ENCODE data around the gene SP6. TPM values are rescaled to one million over a fixed set of nuclear protein-coding genes. Genes with fewer than 3 reads are reported as not detected.

SP6 gene
- total and polyA plus RNA-seq, 7 experiments from 2014 or later: 0.05 to 0.29 (median 0.19) TPM; not detected in 3

DNA sequence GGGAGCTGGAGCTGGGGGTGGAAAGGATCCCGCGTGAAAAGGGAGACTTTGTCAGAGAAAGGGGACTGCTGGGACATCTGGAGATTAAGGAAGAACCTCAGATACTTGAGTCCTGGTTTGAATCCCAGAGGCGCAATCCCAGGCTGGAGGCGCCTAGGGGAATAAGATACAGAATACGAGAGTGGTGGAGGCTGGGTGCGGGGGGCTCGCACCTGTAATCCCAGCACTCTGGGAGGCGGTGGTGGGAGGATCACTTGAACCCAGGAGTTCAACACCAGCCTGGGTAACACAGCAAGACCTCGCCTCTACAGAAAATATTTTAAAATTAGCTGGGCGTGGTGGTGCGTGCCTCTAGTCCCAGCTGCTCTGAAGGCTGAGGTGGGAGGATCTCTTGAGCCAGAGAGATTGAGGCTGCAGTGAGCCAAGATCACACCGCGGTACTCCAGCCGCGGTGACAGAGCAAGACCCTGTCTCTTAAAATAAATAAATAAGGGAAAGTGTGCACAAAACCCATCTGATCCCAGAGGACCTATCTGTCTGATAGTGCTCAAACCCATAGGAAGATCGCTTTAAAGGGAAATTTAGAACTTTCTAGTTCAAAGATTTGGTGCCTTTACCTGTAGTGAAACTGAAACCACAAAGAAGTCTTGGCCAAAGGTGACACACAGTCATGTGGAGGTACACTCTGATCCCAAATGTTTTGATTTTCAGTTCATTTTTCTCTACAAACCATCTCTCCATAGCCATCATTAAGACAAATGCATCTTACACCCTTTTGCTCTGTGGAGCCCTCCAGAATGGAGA lies 9.3 kb downstream of the SP6 start:
- no peaks in the 10 kb centered on the region for H3K9me3 ChIP-seq (ENCODE audit: control insufficient read depth in 2 of 3, low read length in 3 of 3)
- Mint-ChIP-seq H3K27me3 (peaks cover 14 to 30% (median 25%) of the 10 kb centered on the region in 5 donors), H3K36me3 (peaks cover 0 to 4% (median 0%) of the 10 kb centered on the region in 5 donors), H3K27ac (peak overlapping the region; percentile 55 to 93 (median 86)), H3K4me1 (peaks cover 9 to 46% (median 36%) of the 10 kb centered on the region in 7 donors), H3K4me3 (peak overlapping the region; percentile 84 to 99 (median 94)), H3K9me3 (no peaks in the 10 kb centered on the region)
- H3K36me3 ChIP-seq (ENCODE audit: control insufficient read depth in 2 of 3, insufficient read depth in 3 of 3, low read length in 3 of 3): peaks cover 0 to 24% (median 0%) of the 10 kb centered on the region in 3 experiments
- ChIA-PET CTCF (interaction anchor here (0.6 to 11.5 kb wide), 7 partner anchors 11 to 129 kb away, joined by 3 to 290 read pairs (median 6); partner anchors contain the start of genes CDK5RAP3, LRRC46, MRPL10 and OSBPL7), POLR2A (interaction anchor here (0.6 to 5.0 kb wide), 10 partner anchors 10 to 610 kb away, joined by 3 to 42 read pairs (median 4); partner anchors contain the start of genes CDK5RAP3, LRRC46, MRPL10 and SP2)
- ATAC-seq (no peak), DNase-seq (no peak)
- H3K27me3 ChIP-seq (ENCODE audit: control insufficient read depth in 2 of 2, insufficient read depth in 2 of 2, low read length in 2 of 2): peaks cover 0 to 13% of the 10 kb centered on the region in 2 donors
- H3K27ac ChIP-seq (ENCODE audit: low read depth, low read length): peak overlapping the region; percentile 75
- intact Hi-C loops (cut with micrococcal nuclease): loop anchor here (1.0 to 10.0 kb wide), 10 partner anchors 10 to 776 kb away; partner anchors contain the start of genes LRRC46 (in 2 of the 2), MRPL10 (in 2 of the 2), PNPO (in 2 of the 2) and HOXB8 (in 1 of the 2)
- peaks cover 19 to 21% of the 10 kb centered on the region in 2 donors for H3K4me1 ChIP-seq (ENCODE audit: control insufficient read depth in 2 of 2, insufficient read depth in 2 of 2, low read length in 2 of 2)
- peak overlapping the region; percentile 95 for H3K4me3 ChIP-seq (ENCODE audit: low read length)

GRCh38 chr17:47840742-47841487 lies 10.0 kb downstream of the SP6 start, which contains the start of gene SCRN2:
TSS of gene SCRN2 (minus strand) at chr17:47841273. CDS start at chr17:47840843, 430 bp downstream.
- H3K9me3 Mint-ChIP-seq: no peaks in the 10 kb centered on the region
- POLR2A ChIA-PET: interaction anchor here (0.6 to 5.0 kb wide), 7 partner anchors 9 to 131 kb away, joined by 3 to 42 read pairs (median 11); partner anchors contain the start of genes CDK5RAP3, LRRC46, MRPL10 and SP2
- ATAC-seq (peak; percentile 94), DNase-seq (peak; percentile 71 to 94 (median 81))
- H3K9me3 ChIP-seq (ENCODE audit: control insufficient read depth in 2 of 3, low read length in 3 of 3): no peaks in the 10 kb centered on the region
- intact Hi-C loops (cut with micrococcal nuclease): loop anchor here (1.0 to 10.0 kb wide), 9 partner anchors 10 to 776 kb away; partner anchors contain the start of genes LRRC46 (in 2 of the 2), MRPL10 (in 2 of the 2), PNPO (in 2 of the 2) and HOXB8 (in 1 of the 2)
- H3K27me3 ChIP-seq (ENCODE audit: control insufficient read depth in 2 of 2, insufficient read depth in 2 of 2, low read length in 2 of 2): peaks cover 0 to 6% of the 10 kb centered on the region in 2 donors
- peaks cover 0 to 24% (median 0%) of the 10 kb centered on the region in 3 experiments for H3K36me3 ChIP-seq (ENCODE audit: control insufficient read depth in 2 of 3, insufficient read depth in 3 of 3, low read length in 3 of 3)
- H3K4me1 ChIP-seq (ENCODE audit: control insufficient read depth in 2 of 2, insufficient read depth in 2 of 2, low read length in 2 of 2): peaks cover 19 to 21% of the 10 kb centered on the region in 2 donors
- peak within 1 kb of the TSS; percentile 75 for H3K27ac ChIP-seq (ENCODE audit: low read depth, low read length)
- CTCF ChIA-PET: interaction anchor here (0.6 to 11.5 kb wide), 7 partner anchors 10 to 130 kb away, joined by 3 to 290 read pairs (median 6); partner anchors contain the start of genes CDK5RAP3, LRRC46, MRPL10 and OSBPL7
- H3K4me3 Mint-ChIP-seq: peak within 1 kb of the TSS; percentile 84 to 99 (median 94)
- H3K4me3 ChIP-seq (ENCODE audit: low read length): peak within 1 kb of the TSS; percentile 95
- H3K36me3 Mint-ChIP-seq: peaks cover 0 to 4% (median under 1%) of the 10 kb centered on the region in 5 donors
- H3K27me3 Mint-ChIP-seq: peaks cover 6 to 22% (median 18%) of the 10 kb centered on the region in 5 donors
- peaks cover 9 to 50% (median 38%) of the 10 kb centered on the region in 7 donors for H3K4me1 Mint-ChIP-seq
- H3K27ac Mint-ChIP-seq: peak within 1 kb of the TSS; percentile 55 to 93 (median 86)

DNA sequence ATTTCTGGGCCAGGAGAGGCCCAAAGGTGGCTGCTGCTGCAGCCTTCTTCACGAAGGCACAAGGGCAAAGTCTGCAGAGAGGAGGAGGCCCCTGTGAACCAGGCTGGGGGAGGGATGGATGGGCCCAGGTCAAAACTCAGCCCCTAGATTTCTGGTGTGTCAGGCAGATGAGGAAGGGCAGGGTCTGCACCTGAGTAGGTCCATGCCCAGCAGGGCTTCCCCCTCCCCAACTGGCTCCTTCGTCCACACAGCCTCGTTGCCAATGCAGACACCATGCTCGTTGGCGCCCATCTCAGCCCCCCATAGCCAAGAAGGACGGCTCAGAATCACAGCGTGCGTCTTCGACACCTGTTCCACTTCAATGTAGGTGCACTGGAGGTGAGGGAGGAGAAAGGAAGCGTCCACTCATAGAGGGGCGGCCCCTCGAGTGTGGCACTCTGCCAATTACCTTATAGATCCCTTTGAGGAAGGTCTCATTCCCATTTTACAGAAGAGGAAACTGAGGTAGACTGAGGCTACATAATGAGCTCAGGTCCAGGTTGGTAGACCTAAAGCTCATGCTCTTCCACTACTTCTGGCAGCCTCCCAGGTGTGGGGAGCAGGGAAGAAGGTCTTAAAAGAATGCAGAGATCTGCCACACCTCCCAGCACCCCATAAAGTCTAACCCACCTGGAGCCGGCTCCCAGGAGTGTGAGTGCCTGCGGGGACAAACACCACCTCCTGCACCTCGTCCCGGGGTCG lies 10.8 kb downstream of the SP6 start:
- intact Hi-C loops (cut with micrococcal nuclease): loop anchor here (2.0 to 10.0 kb wide), 5 partner anchors 101 to 777 kb away; partner anchors contain the start of genes PNPO (in 2 of the 2), HOXB8 (in 1 of the 2) and NFE2L1 (in 1 of the 2)
- H3K4me1 Mint-ChIP-seq: peaks cover 14 to 57% (median 46%) of the 10 kb centered on the region in 7 donors
- ATAC-seq (no peak), DNase-seq (no peak)
- Histone ChIP-seq H3K27me3 (ENCODE audit: control insufficient read depth in 2 of 2, insufficient read depth in 2 of 2, low read length in 2 of 2) (peaks cover 0 to 5% of the 10 kb centered on the region in 2 donors), H3K4me1 (ENCODE audit: control insufficient read depth in 2 of 2, insufficient read depth in 2 of 2, low read length in 2 of 2) (peaks cover 19 to 26% of the 10 kb centered on the region in 2 donors), H3K9me3 (ENCODE audit: control insufficient read depth in 2 of 3, low read length in 3 of 3) (no peaks in the 10 kb centered on the region), H3K36me3 (ENCODE audit: control insufficient read depth in 2 of 3, insufficient read depth in 3 of 3, low read length in 3 of 3) (peaks cover 0 to 24% (median 0%) of the 10 kb centered on the region in 3 experiments), H3K4me3 (ENCODE audit: low read length) (peak overlapping the region; percentile 95), H3K27ac (ENCODE audit: low read depth, low read length) (peak overlapping the region; percentile 75)
- peak overlapping the region; percentile 84 to 99 (median 94) for H3K4me3 Mint-ChIP-seq
- ChIA-PET CTCF (interaction anchor here (0.6 to 11.5 kb wide), 4 partner anchors 10 to 49 kb away, joined by 3 to 290 read pairs (median 12); partner anchors contain the start of genes LRRC46, MRPL10 and SP2), POLR2A (interaction anchor here (1.5 to 5.0 kb wide), 5 partner anchors 9 to 131 kb away, joined by 4 to 42 read pairs (median 22); partner anchors contain the start of genes CDK5RAP3, LRRC46, MRPL10 and SP2)
- peaks cover 0 to 9% (median 2%) of the 10 kb centered on the region in 5 donors for H3K36me3 Mint-ChIP-seq
- peaks cover 0 to 2% (median 0%) of the 10 kb centered on the region in 11 donors for H3K9me3 Mint-ChIP-seq
- peak overlapping the region in 6 of 9 donors; percentile 43 to 84 (median 70) for H3K27ac Mint-ChIP-seq
- peaks cover 0 to 15% (median 10%) of the 10 kb centered on the region in 5 donors for H3K27me3 Mint-ChIP-seq

GRCh38 chr17:47839071-47839470 lies 11.9 kb downstream of the SP6 start:
- ChIA-PET CTCF (interaction anchor here (11.5 kb wide), 1 partner anchor 50 kb away, joined by 290 read pairs; the partner anchor contains the start of gene SP2), POLR2A (interaction anchor here (5.0 kb wide), 1 partner anchor 57 kb away, joined by 41 read pairs; the partner anchor contains the start of gene SP2)
- H3K4me3 ChIP-seq (ENCODE audit: low read length): no peak overlapping the region
- H3K36me3 Mint-ChIP-seq: peaks cover 0 to 12% (median 2%) of the 10 kb centered on the region in 5 donors
- ATAC-seq (no peak), DNase-seq (no peak)
- H3K4me3 Mint-ChIP-seq: peak overlapping the region in 3 of 10 donors; percentile 12 to 96 (median 64)
- H3K27ac Mint-ChIP-seq: peak overlapping the region in 1 of 9 donors; percentile 36
- peaks cover 0 to 24% (median 0%) of the 10 kb centered on the region in 3 experiments for H3K36me3 ChIP-seq (ENCODE audit: control insufficient read depth in 2 of 3, insufficient read depth in 3 of 3, low read length in 3 of 3)
- peaks cover 0 to 2% (median 0%) of the 10 kb centered on the region in 11 donors for H3K9me3 Mint-ChIP-seq
- H3K4me1 Mint-ChIP-seq: peaks cover 23 to 68% (median 57%) of the 10 kb centered on the region in 7 donors
- no peaks in the 10 kb centered on the region for H3K9me3 ChIP-seq (ENCODE audit: control insufficient read depth in 2 of 3, low read length in 3 of 3)
- H3K27me3 ChIP-seq (ENCODE audit: control insufficient read depth in 2 of 2, insufficient read depth in 2 of 2, low read length in 2 of 2): no peaks in the 10 kb centered on the region
- peaks cover 19 to 37% of the 10 kb centered on the region in 2 donors for H3K4me1 ChIP-seq (ENCODE audit: control insufficient read depth in 2 of 2, insufficient read depth in 2 of 2, low read length in 2 of 2)
- H3K27ac ChIP-seq (ENCODE audit: low read depth, low read length): no peak overlapping the region
- peaks cover 0 to 5% (median 0%) of the 10 kb centered on the region in 5 donors for H3K27me3 Mint-ChIP-seq
- intact Hi-C loops (cut with micrococcal nuclease): no loop called here

DNA sequence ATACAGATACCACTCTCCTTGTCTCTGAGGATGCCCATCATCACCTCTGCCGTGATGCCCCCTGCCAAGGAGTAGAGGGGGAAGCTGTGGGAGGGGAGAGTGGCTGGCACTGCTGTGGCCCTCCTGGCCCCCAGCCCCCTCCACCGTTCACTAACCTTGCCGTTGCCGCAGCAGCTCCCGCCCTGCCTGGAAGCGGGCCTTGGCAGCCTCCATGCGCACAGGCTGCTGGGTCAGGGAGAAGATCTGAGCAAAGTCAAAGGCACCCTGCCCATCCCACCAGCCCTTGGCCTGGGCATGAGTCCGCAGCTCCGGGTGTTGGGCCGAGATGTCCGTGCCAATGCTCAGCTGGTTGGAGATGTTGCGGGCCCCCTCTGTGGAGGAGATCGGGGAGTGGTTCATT lies 12.3 kb downstream of the SP6 start:
- peaks cover 19 to 41% of the 10 kb centered on the region in 2 donors for H3K4me1 ChIP-seq (ENCODE audit: control insufficient read depth in 2 of 2, insufficient read depth in 2 of 2, low read length in 2 of 2)

More for the DNA sequence above, 12.3 kb downstream of the SP6 start:
- Histone ChIP-seq H3K4me3 (ENCODE audit: low read length) (no peak overlapping the region), H3K27ac (ENCODE audit: low read depth, low read length) (no peak overlapping the region), H3K9me3 (ENCODE audit: control insufficient read depth in 2 of 3, low read length in 3 of 3) (no peaks in the 10 kb centered on the region), H3K27me3 (ENCODE audit: control insufficient read depth in 2 of 2, insufficient read depth in 2 of 2, low read length in 2 of 2) (no peaks in the 10 kb centered on the region), H3K36me3 (ENCODE audit: control insufficient read depth in 2 of 3, insufficient read depth in 3 of 3, low read length in 3 of 3) (peaks cover 0 to 24% (median 0%) of the 10 kb centered on the region in 3 experiments)
- H3K27me3 Mint-ChIP-seq: peaks cover 0 to 5% (median 0%) of the 10 kb centered on the region in 5 donors
- peaks cover 0 to 12% (median 2%) of the 10 kb centered on the region in 5 donors for H3K36me3 Mint-ChIP-seq
- no peak overlapping the region for H3K27ac Mint-ChIP-seq
- DNase-seq (no peak), ATAC-seq (no peak)
- H3K4me1 Mint-ChIP-seq: peaks cover 25 to 73% (median 60%) of the 10 kb centered on the region in 7 donors
- intact Hi-C loops (cut with micrococcal nuclease): no loop called here
- CTCF ChIA-PET: interaction anchor here (11.5 kb wide), 1 partner anchor 50 kb away, joined by 290 read pairs; the partner anchor contains the start of gene SP2
- H3K4me3 Mint-ChIP-seq: peak overlapping the region in 1 of 10 donors; percentile 18
- peaks cover 0 to 2% (median 0%) of the 10 kb centered on the region in 11 donors for H3K9me3 Mint-ChIP-seq
- POLR2A ChIA-PET: interaction anchor here (5.0 kb wide), 1 partner anchor 57 kb away, joined by 41 read pairs; the partner anchor contains the start of gene SP2
